ENCODE results near the gene HOXA9. TPM values are rescaled to one million over a fixed set of nuclear protein-coding genes. Genes with fewer than 3 reads are reported as not detected.

Gene HOXA9
- total and polyA plus RNA-seq, 2 of the 8 experiments (the other 6 are each of a cell fraction or from before 2014, with no cell fraction given), result not detected

- Histone ChIP-seq H3K27me3 (replicated peaks in 1 of 4; ENCODE audit: control insufficient read depth in 3 of 4, extremely low read depth in 1 of 4, insufficient read depth in 3 of 4, low read length in 3 of 4) (peaks cover 83 to 100% (median 95%) of the 10 kb centered on the region in 4 experiments), H3K4me3 (ENCODE audit: extremely low read depth in 1 of 4, insufficient read depth in 2 of 4, low read depth in 3 of 4, low read length in 4 of 4) (peak overlapping the region in 2 of 4 experiments; percentile 5 to 40; a peak in 2 of 8 replicates), H4K20me1 (replicated peaks in 1 of 2; ENCODE audit: control insufficient read depth in 1 of 2, insufficient read depth in 2 of 2, low read length in 2 of 2) (peaks cover 33 to 43% of the 10 kb centered on the region in 2 experiments), H3K23ac (ENCODE audit: insufficient read length) (no peak overlapping the region), H3K79me1 (ENCODE audit: low read depth, low read length) (no peaks in the 10 kb centered on the region; the same call in 1 of the 2 replicates), H3K23me2 (ENCODE audit: low read depth, low read length) (no peaks in the 10 kb centered on the region; the same call in 1 of the 2 replicates), H2AFZ (ENCODE audit: low read length) (no peak overlapping the region; the same call in 1 of the 2 replicates), H2BK12ac (ENCODE audit: low read depth, low read length) (no peak overlapping the region), H3K56ac (replicated peaks; ENCODE audit: insufficient read length, low read depth, low read length) (no peak overlapping the region), H2BK15ac (ENCODE audit: low read length) (no peak overlapping the region), H3K4ac (replicated peaks; ENCODE audit: insufficient read length, low read depth, low read length) (no peak overlapping the region), H2BK5ac (ENCODE audit: low read depth, low read length) (no peak overlapping the region), H4K8ac (ENCODE audit: extremely low read depth, insufficient read depth, low read length) (peak overlapping the region; percentile 78), H3K18ac (ENCODE audit: extremely low read depth, low read length) (no peak overlapping the region), H3K4me1 (replicated peaks in 1 of 4; ENCODE audit: control insufficient read depth in 3 of 4, insufficient read depth in 4 of 4, low read length in 3 of 4) (peaks cover 0 to 8% (median 2%) of the 10 kb centered on the region in 4 experiments; a peak in 5 of 7 replicates), H2BK20ac (ENCODE audit: low read length) (no peak overlapping the region), H3K9ac (replicated peaks in 1 of 4; ENCODE audit: extremely low read depth in 1 of 4, low read depth in 3 of 4, low read length in 3 of 4) (no peak overlapping the region), H3K14ac (ENCODE audit: insufficient read length) (no peak overlapping the region), H2BK120ac (replicated peaks; ENCODE audit: low read depth, low read length) (no peak overlapping the region), H3K79me2 (ENCODE audit: control insufficient read depth in 1 of 2, insufficient read depth in 2 of 2, low read length in 2 of 2) (no peaks in the 10 kb centered on the region), H4K91ac (replicated peaks; ENCODE audit: insufficient read length, low read length) (no peak overlapping the region), H3K4me2 (ENCODE audit: insufficient read depth in 1 of 2, low read depth in 2 of 2, low read length in 2 of 2) (peak overlapping the region; percentile 33 to 48; a peak in 3 of 4 replicates), H4K5ac (ENCODE audit: insufficient read length, low read depth, low read length) (no peak overlapping the region), H3K36me3 (ENCODE audit: control insufficient read depth in 2 of 4, insufficient read depth in 4 of 4, low read length in 3 of 4) (peaks cover 0 to 16% (median 0%) of the 10 kb centered on the region in 4 experiments; a peak in 1 of 8 replicates), H3K27ac (ENCODE audit: low read depth, low read length) (no peak overlapping the region), H3K9me3 (ENCODE audit: insufficient read depth in 2 of 2, low read depth in 1 of 2, low read length in 1 of 2) (no peaks in the 10 kb centered on the region; a peak in 1 of 4 replicates), H2AK5ac (ENCODE audit: low read depth, low read length) (no peak overlapping the region)
- WGBS, 2 experiments (ENCODE audit: extremely low coverage in 1 of 2, insufficient coverage in 1 of 2, insufficient read length in 1 of 2, insufficient replicate concordance in 2 of 2, low coverage in 1 of 2, low lambda C conversion rate in 2 of 2, missing lambda C conversion rate in 1 of 2), result 5% methylated on average over 54 of the region's 93 CpGs; no CpG with 5 or more reads in 1 of the 2 experiments
- POLR2A ChIA-PET (ENCODE audit: partially characterized antibody), result interaction anchor here (1.0 to 1.5 kb wide), 2 partner anchors 10 to 12 kb away, joined by 3 to 5 read pairs; no protein-coding TSS in a partner anchor
- DNase-seq (ENCODE audit: low read depth in 1 of 2, low spot score in 2 of 2), result peak in 1 of 2 experiments; percentile 77
- CTCF ChIA-PET (ENCODE audit: partially characterized antibody), result interaction anchor here (0.7 to 3.9 kb wide), 13 partner anchors 9 to 881 kb away, joined by 3 to 23 read pairs (median 4); no protein-coding TSS in a partner anchor
- no peak for FAIRE-seq
- TF ChIP-seq ASH2L (IDR thresholded peaks at IDR 0.05; ENCODE audit: low read length), result no peak
- no peak for TF ChIP-seq TAF7 (optimal IDR thresholded peaks at IDR 0.05; ENCODE audit: borderline replicate concordance, low read depth, low read length)
- peak; percentile 42 for TF ChIP-seq KDM4A (IDR thresholded peaks at IDR 0.05; ENCODE audit: low read depth, low read length, severe bottlenecking)
- TF ChIP-seq CHD2 (IDR thresholded peaks at IDR 0.05; ENCODE audit: low read length), result no peak
- TF ChIP-seq GABPA (IDR thresholded peaks at IDR 0.05; ENCODE audit: borderline replicate concordance, insufficient read depth, low read length), result 0 out of 2 replicates have a peak, but pooled peaks have one; percentile 27
- TF ChIP-seq KDM1A (IDR thresholded peaks at IDR 0.05; ENCODE audit: borderline replicate concordance, low read length), result no peak
- TF ChIP-seq SUZ12 (IDR thresholded peaks at IDR 0.05; ENCODE audit: low read length), result peak; percentile 97
- TF ChIP-seq E2F6 (IDR thresholded peaks at IDR 0.05), result no peak
- TF ChIP-seq RNF2 (IDR thresholded peaks at IDR 0.05; ENCODE audit: borderline replicate concordance, low read depth, low read length, missing control alignments, poor library complexity, severe bottlenecking), result peak; percentile 96
Observed at GRCh38 chr7:27198871-27199801, 33.8 kb upstream of the HOXA9 start.

Measured in H1 (cell line).